ENCODE measurements around the gene ZNF408. TPM values are rescaled to one million over a fixed set of nuclear protein-coding genes. Genes with fewer than 3 reads are reported as not detected.

The ZNF408 gene
- total RNA-seq, 1 experiment from 2014 or later = 14.4 TPM

GRCh38 chr11:46718155-46719019 is 17.6 kb downstream of the ZNF408 start:
- peak overlapping the region; percentile 53 for H3K4me2 ChIP-seq (ENCODE audit: low read length)
- H3K9ac ChIP-seq (ENCODE audit: low read length) = peak overlapping the region; percentile 23; the same call in 1 of the 2 replicates
- DNase-seq (ENCODE audit: low read depth, low spot score) (no peak), ATAC-seq (peak; percentile 76)
- H3K9me3 ChIP-seq (ENCODE audit: control insufficient read depth in 1 of 2, insufficient read depth in 1 of 2, low read depth in 1 of 2, low read length in 2 of 2) = no peaks in the 10 kb centered on the region
- TF ChIP-seq ZFX (IDR thresholded peaks at IDR 0.05) (0 out of 2 replicates have a peak, but pooled peaks have one; percentile 8), POLR2A (IDR thresholded peaks at IDR 0.05; ENCODE audit: borderline replicate concordance, extremely low read depth, insufficient read depth, insufficient read length) (no peak)
- no peaks in the 10 kb centered on the region for H3K27me3 ChIP-seq (ENCODE audit: insufficient read depth, low read length)
- ChIA-PET RAD21 (ENCODE audit: low non-redundant PET in 1 of 2, low total read pairs in 2 of 2, uncharacterized antibody in 2 of 2, unreplicated experiment in 2 of 2) (no interaction called here), CTCF (no interaction called here), POLR2A (no interaction called here)
- H4K20me1 ChIP-seq (ENCODE audit: insufficient read depth) = no peaks in the 10 kb centered on the region
- H3K79me2 ChIP-seq (ENCODE audit: insufficient read depth, low read length) = no peaks in the 10 kb centered on the region
- no peak overlapping the region for H3K4me3 ChIP-seq (replicated peaks in 1 of 2; ENCODE audit: low read depth in 1 of 2, low read length in 2 of 2)
- H2AFZ ChIP-seq (ENCODE audit: low read depth, low read length, poor library complexity, severe bottlenecking) = peak overlapping the region; percentile 83
- H3K27ac ChIP-seq (ENCODE audit: low read depth, low read length) = no peak overlapping the region; the same call in 1 of the 2 replicates
- no peaks in the 10 kb centered on the region for H3K9me2 ChIP-seq (ENCODE audit: insufficient read depth)
- no TSS peak for BruUV-seq (replicated peaks)
- intact Hi-C loops (cut with micrococcal nuclease) = no loop called here
- H3K4me1 ChIP-seq (ENCODE audit: control insufficient read depth in 1 of 2, insufficient read depth in 2 of 2, low read length in 2 of 2) = peaks cover 5 to 21% of the 10 kb centered on the region in 2 experiments; a peak in 3 of 4 replicates
- no peaks in the 10 kb centered on the region for H3K36me3 ChIP-seq (ENCODE audit: control insufficient read depth in 1 of 2, insufficient read depth in 2 of 2, low read length in 2 of 2)

GRCh38 chr11:46719048-46719542 is 18.3 kb downstream of the ZNF408 start, which contains the start of gene F2:
F2 (plus strand) TSS chr11:46719213; CDS start chr11:46719236, 23 bp downstream.
- peak within 1 kb of the TSS; percentile 23; the same call in 1 of the 2 replicates for H3K9ac ChIP-seq (ENCODE audit: low read length)
- ChIA-PET POLR2A (no interaction called here), RAD21 (ENCODE audit: low non-redundant PET in 1 of 2, low total read pairs in 2 of 2, uncharacterized antibody in 2 of 2, unreplicated experiment in 2 of 2) (no interaction called here), CTCF (no interaction called here)
- peak within 1 kb of the TSS; percentile 83 for H2AFZ ChIP-seq (ENCODE audit: low read depth, low read length, poor library complexity, severe bottlenecking)
- peaks cover 5 to 20% of the 10 kb centered on the region in 2 experiments; a peak in 3 of 4 replicates for H3K4me1 ChIP-seq (ENCODE audit: control insufficient read depth in 1 of 2, insufficient read depth in 2 of 2, low read length in 2 of 2)
- no peaks in the 10 kb centered on the region for H3K36me3 ChIP-seq (ENCODE audit: control insufficient read depth in 1 of 2, insufficient read depth in 2 of 2, low read length in 2 of 2)
- no peak within 1 kb of the TSS; the same call in 1 of the 2 replicates for H3K27ac ChIP-seq (ENCODE audit: low read depth, low read length)
- no peaks in the 10 kb centered on the region for H4K20me1 ChIP-seq (ENCODE audit: insufficient read depth)
- no peaks in the 10 kb centered on the region for H3K27me3 ChIP-seq (ENCODE audit: insufficient read depth, low read length)
- H3K79me2 ChIP-seq (ENCODE audit: insufficient read depth, low read length) = no peaks in the 10 kb centered on the region
- no peak within 1 kb of the TSS for H3K4me3 ChIP-seq (replicated peaks in 1 of 2; ENCODE audit: low read depth in 1 of 2, low read length in 2 of 2)
- no TSS peak for BruUV-seq (replicated peaks)
- intact Hi-C loops (cut with micrococcal nuclease) = no loop called here
- ATAC-seq (no peak), DNase-seq (ENCODE audit: low read depth, low spot score) (no peak)
- H3K9me2 ChIP-seq (ENCODE audit: insufficient read depth) = no peaks in the 10 kb centered on the region
- H3K4me2 ChIP-seq (ENCODE audit: low read length) = peak within 1 kb of the TSS; percentile 53
- H3K9me3 ChIP-seq (ENCODE audit: control insufficient read depth in 1 of 2, insufficient read depth in 1 of 2, low read depth in 1 of 2, low read length in 2 of 2) = no peaks in the 10 kb centered on the region
- TF ChIP-seq SIN3A (IDR thresholded peaks at IDR 0.05; ENCODE audit: low read depth) (no peak), TCF7L2 (IDR thresholded peaks at IDR 0.05; ENCODE audit: borderline replicate concordance, extremely low read depth, insufficient read depth, insufficient read length) (no peak), ZNF274 (IDR thresholded peaks at IDR 0.05; ENCODE audit: low read depth, low read length) (no peak), EZH2 (IDR thresholded peaks at IDR 0.05) (no peak), FOSL1 (IDR thresholded peaks at IDR 0.05; ENCODE audit: low read depth) (no peak), ATF3 (IDR thresholded peaks at IDR 0.05) (no peak), REST (IDR thresholded peaks at IDR 0.05; ENCODE audit: low read depth) (no peak), CTCF (IDR thresholded peaks at IDR 0.05 in 2 of 3, conservative IDR thresholded peaks at IDR 0.05 in 1 of 3; ENCODE audit: borderline replicate concordance in 1 of 3, insufficient read depth in 1 of 3, low read depth in 2 of 3, low read length in 2 of 3) (no peak), SRF (IDR thresholded peaks at IDR 0.05; ENCODE audit: low read depth) (no peak), POLR2AphosphoS5 (IDR thresholded peaks at IDR 0.05; ENCODE audit: low read depth, low read length) (no peak), EZH2phosphoT487 (IDR thresholded peaks at IDR 0.05; ENCODE audit: borderline replicate concordance) (no peak)

Data from HCT116 (cell line).